NCI-H446 treated with DMSO at 0.1 percent for 48 hours (cell line): ENCODE measurements around the gene SPPL3.
A peak's percentile ranks its signal among the peaks of the same experiment; 100 is the strongest.

Experiments used
- DNase-seq: peaks from one replicate; lab custom pipeline; 2025; lab: John Stamatoyannopoulos, UW

The SPPL3 gene

DNA sequence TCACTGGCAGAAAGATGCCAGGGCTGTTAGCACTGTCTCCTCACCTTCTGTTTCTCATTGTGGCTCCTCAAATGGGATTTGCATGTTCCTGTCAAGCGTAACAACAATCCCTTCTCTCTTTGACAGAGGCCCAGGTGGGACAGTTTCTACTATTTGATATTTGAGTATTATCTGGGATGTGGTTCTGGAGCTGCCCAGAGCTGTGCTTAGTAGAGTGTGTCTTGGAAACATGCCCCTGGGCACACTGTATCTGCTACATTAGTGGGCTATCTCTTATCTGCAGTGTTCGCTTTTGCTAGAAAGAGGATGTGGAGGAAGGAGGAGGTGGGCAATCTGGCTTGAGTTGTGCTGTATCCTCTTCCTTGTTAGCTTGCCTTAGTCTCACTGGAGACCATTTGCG is 182.3 kb downstream of the SPPL3 start:
- DNase-seq: no peak

DNA sequence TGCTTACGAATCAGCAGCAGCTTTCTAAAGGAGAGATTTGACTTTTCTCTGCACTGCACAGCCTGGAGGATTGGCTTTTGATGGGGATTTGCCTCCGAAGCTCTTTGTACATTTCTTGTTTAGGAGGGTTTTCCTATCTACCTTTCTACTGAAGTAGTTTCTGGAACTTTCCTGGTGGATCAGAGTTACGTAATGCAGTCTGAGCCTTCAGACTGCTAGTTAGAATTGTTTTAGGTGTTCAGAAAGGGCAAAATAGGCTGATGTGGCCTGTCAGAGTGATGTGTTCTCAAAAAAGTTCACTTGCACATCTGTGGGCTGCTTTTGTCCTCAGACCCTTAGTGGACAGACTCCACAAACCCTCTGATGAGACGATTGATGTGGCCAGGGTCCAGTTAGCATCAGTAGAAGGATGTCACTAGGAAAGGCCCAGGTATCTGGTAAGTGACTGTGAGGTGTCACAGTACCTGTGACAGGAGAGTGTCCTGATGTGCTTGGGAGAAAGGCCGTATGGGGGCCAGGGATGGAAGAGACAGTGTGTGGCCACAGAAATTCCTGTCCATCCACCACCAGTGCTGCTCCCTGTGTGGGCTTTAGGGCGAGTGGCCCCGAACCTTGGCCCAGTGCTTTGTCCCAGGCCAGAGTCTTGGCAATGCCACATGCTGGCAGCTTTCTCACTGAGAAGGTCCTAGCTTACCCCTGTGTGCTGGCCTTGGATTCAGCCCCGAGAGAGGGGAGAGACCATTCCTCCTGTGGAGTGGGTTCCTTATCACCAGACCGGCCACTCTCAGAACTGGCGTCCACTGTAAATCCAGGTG is 183.0 kb downstream of the SPPL3 start:
- no peak for DNase-seq

DNA sequence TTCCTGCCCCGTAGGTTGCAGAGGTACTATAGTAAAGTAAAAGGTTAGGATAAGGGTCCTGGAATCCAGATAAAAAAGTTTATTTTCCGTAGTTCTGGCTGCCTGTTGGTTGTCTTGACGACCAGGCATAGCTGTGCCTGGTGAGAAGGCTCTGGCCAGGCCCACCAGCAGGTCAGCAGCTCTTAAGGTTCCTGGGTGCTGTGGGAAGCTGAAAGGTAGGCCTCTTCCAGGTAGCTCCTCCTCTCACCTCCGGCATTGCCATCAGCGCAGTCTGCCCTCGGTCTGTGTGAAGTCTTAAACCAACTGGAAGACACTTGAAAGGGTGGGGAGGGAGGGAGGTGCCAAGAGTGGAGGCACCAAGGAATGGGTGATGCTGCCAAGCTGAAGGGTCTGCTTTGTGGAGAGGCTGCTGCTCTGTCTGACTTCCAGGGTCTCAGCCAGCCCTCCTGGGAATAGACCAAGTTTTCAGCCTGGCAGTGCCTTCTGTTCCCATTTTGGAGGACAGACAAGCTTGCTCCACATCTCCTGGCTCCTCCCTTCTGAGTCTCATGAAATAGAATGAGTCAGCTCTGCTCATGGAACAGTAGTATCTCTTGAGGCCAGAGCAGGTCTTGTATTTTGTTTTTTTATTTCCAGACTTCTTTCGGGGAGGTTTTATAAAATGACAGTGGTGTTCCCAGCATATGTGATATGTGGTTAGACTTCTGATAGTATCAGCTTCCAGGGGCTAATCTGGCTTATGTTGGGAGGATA is 183.7 kb downstream of the SPPL3 start:
- no peak for DNase-seq

DNA sequence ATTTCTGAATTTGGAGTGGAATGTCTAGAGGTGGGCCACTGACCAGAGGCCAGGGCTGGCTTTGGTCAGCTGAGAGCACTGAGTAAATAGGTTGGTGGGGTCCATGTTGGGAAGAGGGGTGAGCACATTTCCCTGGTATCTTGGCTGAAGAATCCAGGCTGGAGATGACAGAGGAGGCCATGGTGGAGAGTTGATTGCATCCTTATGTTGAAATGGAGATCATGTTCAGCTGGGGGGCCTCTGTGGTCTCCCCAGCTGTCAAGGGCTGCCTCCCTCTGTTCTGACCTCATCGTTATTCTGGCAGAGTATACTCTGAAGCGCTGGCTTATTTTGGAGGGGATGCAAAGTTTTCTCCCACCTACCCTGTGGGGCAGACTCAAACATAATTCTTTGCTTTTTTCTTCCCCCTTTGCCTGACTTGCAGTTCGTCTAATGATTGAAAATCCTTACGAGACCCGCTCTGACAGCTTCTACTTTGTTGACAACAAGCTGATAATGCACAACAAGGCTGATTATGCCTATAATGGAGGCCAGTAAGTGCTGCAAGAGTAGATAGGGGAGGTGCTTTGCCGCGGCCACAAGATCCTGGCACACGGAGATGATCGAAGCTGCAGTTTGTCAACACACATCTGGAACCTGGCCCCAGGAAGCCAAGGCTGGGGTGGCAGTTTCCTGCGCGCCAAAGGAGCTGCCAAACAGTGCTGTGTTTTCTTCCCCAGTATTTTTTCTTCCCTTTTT is 184.5 kb downstream of the SPPL3 start:
- DNase-seq: no peak

DNA sequence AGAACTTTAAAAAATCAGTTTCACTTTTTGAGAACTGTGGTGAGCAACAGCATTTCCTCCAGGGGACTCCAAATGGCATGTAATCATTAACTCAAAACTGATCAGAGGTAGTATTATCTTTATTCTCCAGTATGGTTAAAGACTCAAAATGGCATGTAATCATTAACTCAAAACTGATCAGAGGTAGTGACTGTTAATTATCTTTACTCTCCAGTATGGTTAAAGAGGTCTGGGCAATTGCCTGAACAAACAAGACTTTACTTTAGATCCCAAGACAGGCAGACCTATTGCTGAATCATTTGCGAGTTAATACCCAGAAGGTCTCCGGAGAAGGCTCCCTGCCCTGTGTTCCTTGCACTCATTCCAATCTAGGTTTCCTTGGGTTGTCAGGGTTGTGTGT is 185.1 kb downstream of the SPPL3 start:
- no peak for DNase-seq

DNA sequence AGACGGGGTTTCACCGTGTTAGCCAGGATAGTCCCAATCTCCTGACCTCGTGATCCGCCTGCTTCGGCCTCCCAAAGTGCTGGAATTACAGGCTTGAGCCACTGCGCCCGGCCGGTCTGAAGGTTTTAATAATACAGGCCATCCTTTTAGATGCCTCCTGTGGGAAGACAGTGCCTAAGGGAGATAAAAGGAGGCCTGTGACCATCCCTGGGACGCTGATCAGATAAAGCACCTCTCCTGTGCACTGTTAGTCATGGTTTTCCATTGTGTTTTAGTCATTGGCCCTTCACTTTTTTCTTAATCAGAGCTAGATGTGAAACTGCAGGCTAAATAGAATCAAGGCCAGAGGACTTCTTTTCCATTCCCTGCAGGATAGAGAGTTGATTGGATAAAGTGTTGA is 186.1 kb downstream of the SPPL3 start:
- no peak for DNase-seq

DNA sequence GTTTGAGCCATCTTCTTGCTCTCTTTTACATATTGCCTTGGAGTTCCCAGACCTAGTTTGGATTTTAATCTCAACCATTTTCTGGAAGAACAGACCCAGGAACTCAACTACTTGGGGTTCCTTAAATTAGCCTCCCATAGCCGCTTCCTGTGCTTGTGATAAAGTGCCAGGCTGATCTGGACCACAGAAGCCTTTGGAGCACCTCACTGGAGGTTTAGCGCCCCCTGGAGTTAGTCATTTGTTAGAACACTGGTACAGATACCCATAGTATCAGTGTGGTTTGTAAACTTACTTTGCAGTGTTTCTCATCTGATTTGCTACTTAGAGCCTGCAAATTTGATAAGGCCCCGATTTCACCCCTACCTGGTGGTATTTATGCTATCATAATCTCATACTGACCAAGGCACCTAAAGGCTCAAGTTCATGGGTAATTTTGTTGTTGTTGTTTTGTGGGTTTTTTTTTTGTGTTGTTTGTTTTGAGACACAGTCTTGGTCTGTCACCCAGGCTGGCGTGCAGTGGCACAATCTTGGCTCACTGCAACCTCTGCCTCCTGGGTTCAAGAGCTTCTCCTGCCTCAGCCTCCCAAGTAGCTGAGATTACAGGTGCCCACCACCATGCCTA is 190.2 kb downstream of the SPPL3 start:
- peak; percentile 45 for DNase-seq

DNA sequence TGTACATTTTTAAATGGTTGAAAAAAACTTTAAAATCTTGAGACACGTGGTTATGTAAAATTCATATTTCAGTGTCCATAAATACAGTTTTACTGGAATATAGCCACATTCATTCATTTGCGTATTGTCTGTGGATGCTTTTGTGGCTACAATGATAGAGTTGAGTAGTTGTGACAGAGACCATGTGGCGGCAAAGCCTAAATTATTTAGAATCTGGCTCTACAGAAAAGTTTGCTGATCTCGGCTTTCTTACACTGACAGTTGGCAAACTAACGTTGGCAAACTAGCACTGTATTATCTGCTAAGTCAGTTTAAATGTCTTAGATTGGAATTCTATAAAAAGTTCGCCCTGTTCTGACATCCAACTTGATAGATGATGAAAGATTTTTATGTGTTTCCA is 191.5 kb downstream of the SPPL3 start:
- DNase-seq: no peak
